ENCODE data around the gene ZNF276. TPM values are rescaled to one million over a fixed set of nuclear protein-coding genes. Genes with fewer than 3 reads are reported as not detected.

The ZNF276 gene
- total and polyA plus RNA-seq, 2 experiments from 2014 or later: 4.3 to 12.0 TPM

DNA sequence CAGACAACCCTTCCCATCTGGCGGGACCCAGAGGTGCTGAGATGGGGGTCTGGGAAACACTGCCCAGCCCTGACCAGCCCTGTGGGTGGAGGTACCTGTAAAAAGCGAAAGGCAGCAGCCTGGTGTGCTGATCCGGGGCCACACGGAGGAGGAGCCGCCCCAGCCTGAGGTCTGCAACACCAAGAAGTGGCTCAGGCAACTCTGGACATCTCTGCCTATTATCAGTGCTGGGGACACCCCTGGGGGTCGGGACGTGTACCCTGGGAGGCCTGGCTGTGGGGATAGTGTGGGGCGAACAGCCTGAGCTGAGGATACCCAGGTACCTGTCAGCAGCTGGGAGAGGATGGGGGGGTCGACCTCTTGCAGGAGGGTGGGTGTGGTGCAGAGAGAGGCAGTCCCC is 18.0 kb downstream of the ZNF276 start:
- Histone ChIP-seq H2AFZ (no peak overlapping the region), H3K4me2 (ENCODE audit: unreplicated experiment) (no peak overlapping the region), H3K27ac (no peak overlapping the region), H3K36me3 (ENCODE audit: low read depth) (peaks cover 35% of the 10 kb centered on the region; the same call in 1 of the 2 replicates), H3K4me1 (ENCODE audit: insufficient read depth) (no peaks in the 10 kb centered on the region), H3K9me2 (ENCODE audit: insufficient read depth) (no peaks in the 10 kb centered on the region), H3K27me3 (replicated peaks; ENCODE audit: insufficient read depth) (no peaks in the 10 kb centered on the region), H3K9ac (no peak overlapping the region), H3K4me3 (no peak overlapping the region), H3K9me3 (ENCODE audit: low read depth) (no peaks in the 10 kb centered on the region), H4K20me1 (ENCODE audit: insufficient read depth) (no peaks in the 10 kb centered on the region), H3K79me2 (ENCODE audit: insufficient read depth) (no peaks in the 10 kb centered on the region; the same call in 1 of the 2 replicates), H3F3A (ENCODE audit: insufficient read depth) (peaks cover 5% of the 10 kb centered on the region; the same call in 1 of the 2 replicates)
- WGBS, 2 experiments (ENCODE audit: low coverage in 1 of 2, low lambda C conversion rate in 2 of 2, missing lambda C conversion rate in 2 of 2): 96 to 97% methylated on average over 9 of the region's 9 CpGs
- DNase-seq: no peak
- in situ Hi-C loops (cut with MboI): no loop called here
- TF ChIP-seq EZH2 (IDR thresholded peaks at IDR 0.05; ENCODE audit: insufficient read depth, poor library complexity, severe bottlenecking) (no peak), EZH2phosphoT487 (IDR thresholded peaks at IDR 0.05; ENCODE audit: insufficient read depth, low read depth) (no peak)

DNA sequence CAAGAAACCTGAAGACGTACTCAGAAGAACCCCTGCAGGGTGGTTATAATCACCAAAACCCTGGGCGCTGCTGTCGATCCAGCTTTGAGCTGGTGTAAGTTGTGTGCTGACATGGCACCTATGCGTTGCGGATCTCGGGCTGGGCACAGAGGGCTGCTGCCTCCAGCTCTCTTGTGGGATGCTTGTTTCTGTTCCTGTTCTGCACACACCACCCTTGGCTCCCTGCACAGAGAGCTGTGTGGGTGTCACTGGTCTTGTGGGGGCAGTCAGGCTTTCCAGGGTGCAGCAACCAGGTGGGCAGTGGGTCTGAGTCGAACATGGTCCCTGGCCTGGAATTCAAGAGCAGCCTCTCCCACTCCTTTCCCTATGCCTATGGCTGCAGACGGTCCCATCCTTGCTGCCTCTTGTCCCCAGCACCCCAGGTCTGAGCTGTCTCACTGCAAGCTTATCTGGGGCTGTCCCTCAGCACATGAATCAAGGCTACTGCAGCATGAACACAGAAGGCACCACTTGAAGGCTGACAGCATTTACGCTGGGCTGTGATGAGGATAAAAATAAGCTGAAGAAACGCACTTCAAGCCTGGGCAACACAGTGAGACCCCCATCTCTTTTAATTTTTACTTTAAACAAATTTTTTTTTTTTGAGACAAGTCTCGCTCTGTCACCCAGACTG is 20.1 kb downstream of the ZNF276 start:
- Histone ChIP-seq H3K9ac (no peak overlapping the region), H3F3A (ENCODE audit: insufficient read depth) (peaks cover 5% of the 10 kb centered on the region; the same call in 1 of the 2 replicates), H3K27me3 (replicated peaks; ENCODE audit: insufficient read depth) (no peaks in the 10 kb centered on the region), H2AFZ (no peak overlapping the region), H3K9me2 (ENCODE audit: insufficient read depth) (no peaks in the 10 kb centered on the region), H3K36me3 (ENCODE audit: low read depth) (peaks cover 17% of the 10 kb centered on the region; the same call in 1 of the 2 replicates), H3K9me3 (ENCODE audit: low read depth) (no peaks in the 10 kb centered on the region), H3K27ac (no peak overlapping the region), H3K4me1 (ENCODE audit: insufficient read depth) (no peaks in the 10 kb centered on the region), H3K79me2 (ENCODE audit: insufficient read depth) (no peaks in the 10 kb centered on the region), H4K20me1 (ENCODE audit: insufficient read depth) (no peaks in the 10 kb centered on the region), H3K4me2 (ENCODE audit: unreplicated experiment) (no peak overlapping the region), H3K4me3 (no peak overlapping the region)
- in situ Hi-C loops (cut with MboI): no loop called here
- TF ChIP-seq EZH2 (IDR thresholded peaks at IDR 0.05; ENCODE audit: insufficient read depth, poor library complexity, severe bottlenecking) (no peak), EZH2phosphoT487 (IDR thresholded peaks at IDR 0.05; ENCODE audit: insufficient read depth, low read depth) (no peak)
- WGBS, 2 experiments (ENCODE audit: low coverage in 1 of 2, low lambda C conversion rate in 2 of 2, missing lambda C conversion rate in 2 of 2): 87 to 90% methylated on average over 11 of the region's 11 CpGs
- DNase-seq: no peak

DNA sequence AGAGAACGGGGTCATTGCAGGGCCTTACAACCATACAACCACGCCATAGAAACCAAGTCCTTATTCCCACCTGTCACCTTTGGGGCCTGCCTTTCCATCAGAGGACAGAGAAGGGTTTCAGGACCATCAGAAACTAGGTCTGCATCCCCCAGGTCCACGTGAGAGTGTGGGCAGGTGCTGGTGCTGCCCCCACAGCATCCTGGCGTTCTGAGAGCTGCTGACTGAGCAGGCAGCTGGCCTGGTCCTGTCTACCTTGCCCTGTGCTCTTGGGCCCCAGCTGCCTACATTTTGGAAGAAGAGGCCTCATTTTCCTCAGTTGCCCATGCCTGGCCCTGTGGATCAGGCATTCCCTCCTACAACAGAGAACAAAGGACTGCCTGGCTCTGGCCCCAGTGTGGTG is 21.6 kb downstream of the ZNF276 start:
- TF ChIP-seq EZH2phosphoT487 (IDR thresholded peaks at IDR 0.05; ENCODE audit: insufficient read depth, low read depth): no peak
- TF ChIP-seq EZH2 (IDR thresholded peaks at IDR 0.05; ENCODE audit: insufficient read depth, poor library complexity, severe bottlenecking): no peak
- Histone ChIP-seq H3K4me3 (no peak overlapping the region), H3K27ac (no peak overlapping the region), H3K79me2 (ENCODE audit: insufficient read depth) (no peaks in the 10 kb centered on the region), H3K4me2 (ENCODE audit: unreplicated experiment) (no peak overlapping the region), H3K9me3 (ENCODE audit: low read depth) (no peaks in the 10 kb centered on the region), H3K4me1 (ENCODE audit: insufficient read depth) (no peaks in the 10 kb centered on the region), H3F3A (ENCODE audit: insufficient read depth) (peaks cover 5% of the 10 kb centered on the region; the same call in 1 of the 2 replicates), H2AFZ (no peak overlapping the region), H3K9ac (no peak overlapping the region), H4K20me1 (ENCODE audit: insufficient read depth) (no peaks in the 10 kb centered on the region), H3K9me2 (ENCODE audit: insufficient read depth) (no peaks in the 10 kb centered on the region), H3K36me3 (ENCODE audit: low read depth) (peaks cover 12% of the 10 kb centered on the region; the same call in 1 of the 2 replicates), H3K27me3 (replicated peaks; ENCODE audit: insufficient read depth) (no peaks in the 10 kb centered on the region)
- in situ Hi-C loops (cut with MboI): no loop called here
- WGBS, 2 experiments (ENCODE audit: low coverage in 1 of 2, low lambda C conversion rate in 2 of 2, missing lambda C conversion rate in 2 of 2): 93% methylated on average over 4 of the region's 4 CpGs
- no peak for DNase-seq

DNA sequence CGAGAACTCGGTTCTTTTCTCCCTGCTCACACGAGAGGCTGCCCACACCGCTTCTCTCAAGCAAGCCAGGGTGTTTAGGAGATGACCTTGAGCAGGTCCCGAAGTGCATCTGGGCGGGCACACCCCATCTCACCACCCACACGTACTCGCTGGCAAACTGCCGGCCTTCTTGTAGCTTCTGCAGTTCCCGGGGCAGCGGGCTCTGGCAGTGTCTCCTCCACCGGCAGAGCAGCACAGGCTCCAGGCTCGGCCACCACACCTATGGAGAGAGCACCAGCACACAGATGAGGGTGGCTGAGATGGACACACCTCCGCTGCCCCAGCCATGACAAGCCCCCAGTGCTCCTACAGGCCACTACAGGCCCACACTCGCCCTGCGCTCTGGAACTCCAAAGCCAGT is 23.5 kb downstream of the ZNF276 start:
- Histone ChIP-seq H3K9ac (no peak overlapping the region), H3K79me2 (ENCODE audit: insufficient read depth) (no peaks in the 10 kb centered on the region), H3K4me1 (ENCODE audit: insufficient read depth) (no peaks in the 10 kb centered on the region), H3K9me2 (ENCODE audit: insufficient read depth) (no peaks in the 10 kb centered on the region), H4K20me1 (ENCODE audit: insufficient read depth) (no peaks in the 10 kb centered on the region), H3K4me2 (ENCODE audit: unreplicated experiment) (no peak overlapping the region), H3K36me3 (ENCODE audit: low read depth) (no peaks in the 10 kb centered on the region), H3K27me3 (replicated peaks; ENCODE audit: insufficient read depth) (no peaks in the 10 kb centered on the region), H3K4me3 (no peak overlapping the region), H3F3A (ENCODE audit: insufficient read depth) (peaks cover 5% of the 10 kb centered on the region; the same call in 1 of the 2 replicates), H2AFZ (no peak overlapping the region), H3K9me3 (ENCODE audit: low read depth) (no peaks in the 10 kb centered on the region), H3K27ac (no peak overlapping the region)
- 95 to 97% methylated on average over 16 of the region's 16 CpGs for WGBS, 2 experiments (ENCODE audit: low coverage in 1 of 2, low lambda C conversion rate in 2 of 2, missing lambda C conversion rate in 2 of 2)
- in situ Hi-C loops (cut with MboI): no loop called here
- TF ChIP-seq EZH2 (IDR thresholded peaks at IDR 0.05; ENCODE audit: insufficient read depth, poor library complexity, severe bottlenecking) (no peak), EZH2phosphoT487 (IDR thresholded peaks at IDR 0.05; ENCODE audit: insufficient read depth, low read depth) (no peak)
- DNase-seq: no peak

Measured in GM23248 (cell line).